Neuronal stem cell (in vitro differentiated cells): ENCODE results near the gene FLNC.
A peak's percentile ranks its signal among the peaks of the same experiment; 100 is the strongest.

Source experiments
- DNase-seq: peaks from one replicate; pipeline ENCODE4 v3.0.0-alpha.2; 2013; ENCODE audit warnings: low spot score
- H2AFZ ChIP-seq: one replicate; pipeline ENCODE4 v1.6.1; 2013; ENCODE audit warnings: mild to moderate bottlenecking, low read length, inconsistent platforms
- H2AK5ac ChIP-seq: 2 replicates; pipeline ENCODE4 v1.6.1; 2013; ENCODE audit warnings: low read depth, mild to moderate bottlenecking, inconsistent platforms, low read length, moderate library complexity, mixed read lengths
- H2BK120ac ChIP-seq: 2 replicates; pipeline ENCODE4 v1.6.1; 2013; ENCODE audit warnings: low read depth, mild to moderate bottlenecking, inconsistent platforms, low read length, moderate library complexity, mixed read lengths
- H2BK12ac ChIP-seq: one replicate; pipeline ENCODE4 v1.6.1; 2013; ENCODE audit warnings: low read length, inconsistent platforms
- H2BK15ac ChIP-seq: 2 replicates; pipeline ENCODE4 v1.6.1; 2013; ENCODE audit warnings: mild to moderate bottlenecking, low read length, inconsistent platforms, mixed read lengths
- H2BK5ac ChIP-seq: one replicate; pipeline ENCODE4 v1.6.1; 2013; ENCODE audit warnings: inconsistent platforms, mild to moderate bottlenecking, low read length, moderate library complexity
- H3K14ac ChIP-seq: one replicate; pipeline ENCODE4 v1.6.1; 2013; ENCODE audit warnings: low read length, inconsistent platforms
- H3K18ac ChIP-seq: 2 replicates; pipeline ENCODE4 v1.6.1; 2013; ENCODE audit warnings: low read length, inconsistent platforms
- H3K23ac ChIP-seq: 2 replicates; pipeline ENCODE4 v1.6.1; 2013; ENCODE audit warnings: low read depth, mild to moderate bottlenecking, mixed read lengths, low read length, inconsistent platforms; ENCODE audit not compliant: poor library complexity
- H3K27ac ChIP-seq: replicated peaks from 3 replicates; pipeline ENCODE4 v1.5.1; 2013; ENCODE audit warnings: low read length, inconsistent platforms
- H3K27me3 ChIP-seq, 3 experiments: 2 replicates each; pipeline ENCODE4 v1.6.1; 2013; ENCODE audit warnings: low read length in 3 of 3, mild to moderate bottlenecking in 2 of 3, inconsistent platforms in 1 of 3, low read depth in 1 of 3, mixed read lengths in 1 of 3, moderate library complexity in 1 of 3; ENCODE audit not compliant: control insufficient read depth in 3 of 3, insufficient read depth in 3 of 3
- H3K36me3 ChIP-seq, 2 donors: replicated peaks in 1 of 2; 2 replicates each; pipeline ENCODE4 v1.6.1; 2013; ENCODE audit warnings: low read length in 2 of 2; ENCODE audit not compliant: control insufficient read depth in 2 of 2, insufficient read depth in 2 of 2
- H3K4ac ChIP-seq: 2 replicates; pipeline ENCODE4 v1.6.1; 2013; ENCODE audit warnings: inconsistent platforms, mild to moderate bottlenecking, low read length, moderate library complexity
- H3K4me1 ChIP-seq, 2 donors: 1 replicate in 1 of 2; 2 replicates in 1 of 2; pipeline ENCODE4 v1.6.1; 2013; ENCODE audit warnings: low read length in 2 of 2, low read depth in 1 of 2; ENCODE audit not compliant: control insufficient read depth in 2 of 2, insufficient read depth in 1 of 2
- H3K4me2 ChIP-seq: one replicate; pipeline ENCODE4 v1.6.1; 2013; ENCODE audit warnings: mild to moderate bottlenecking, low read length, inconsistent platforms; ENCODE audit not compliant: insufficient read depth, poor library complexity, severe bottlenecking
- H3K4me3 ChIP-seq, 2 donors: 2 replicates each; pipeline ENCODE4 v1.5.1; 2013; ENCODE audit warnings: low read length in 2 of 2, mild to moderate bottlenecking in 2 of 2, inconsistent platforms in 1 of 2, moderate library complexity in 1 of 2
- H3K79me1 ChIP-seq: one replicate; pipeline ENCODE4 v1.6.1; 2013; ENCODE audit warnings: low read depth, mild to moderate bottlenecking, inconsistent platforms, low read length, moderate library complexity
- H3K9ac ChIP-seq: one replicate; pipeline ENCODE4 v1.6.1; 2013; ENCODE audit warnings: mild to moderate bottlenecking, low read depth, low read length, inconsistent platforms; ENCODE audit not compliant: poor library complexity
- H3K9me3 ChIP-seq, 2 donors: replicated peaks in 1 of 2; 2 replicates each; pipeline versions ENCODE3 to v1.6.1; 2013; ENCODE audit warnings: low read length in 2 of 2, mild to moderate bottlenecking in 2 of 2, inconsistent platforms in 1 of 2, low read depth in 1 of 2, mixed read lengths in 1 of 2, moderate library complexity in 1 of 2; ENCODE audit not compliant: control insufficient read depth in 2 of 2, insufficient read depth in 1 of 2
- H4K8ac ChIP-seq: one replicate; pipeline ENCODE4 v1.6.1; 2013; ENCODE audit warnings: low read depth, mild to moderate bottlenecking, inconsistent platforms, low read length, moderate library complexity
- H4K91ac ChIP-seq: one replicate; pipeline ENCODE4 v1.6.1; 2013; ENCODE audit warnings: low read length, low read depth, mild to moderate bottlenecking, inconsistent platforms; ENCODE audit not compliant: poor library complexity
- WGBS, 2 donors: extraction: QIAGEN DNeasy Blood & Tissue Kit; methylation state at CpG; one replicate each; pipeline ENCODE4 v1.1.7; 2013; ENCODE audit warnings: missing lambda C conversion rate in 2 of 2, mixed read lengths in 1 of 2; ENCODE audit not compliant: insufficient read length in 2 of 2, insufficient replicate concordance in 1 of 2; ENCODE audit errors: extremely low coverage in 2 of 2; 5-methylcytosine and 5-hydroxymethylcytosine counted together

FLNC gene

GRCh38 chr7:128852537-128853254 is 22.5 kb downstream of the FLNC start:
- Histone ChIP-seq H3K9me3 (no peaks in the 10 kb centered on the region), H3K18ac (no peak overlapping the region)
- WGBS, 2 donors = no CpG with 5 or more reads among the region's 28 CpGs

GRCh38 chr7:128853799-128854198 is 23.6 kb downstream of the FLNC start:
- Histone ChIP-seq H3K23ac (no peak overlapping the region), H3K4me1 (peaks cover 0 to 3% of the 10 kb centered on the region in 2 donors), H3K4me3 (no peak overlapping the region), H3K79me1 (peaks cover 2% of the 10 kb centered on the region), H3K27ac (no peak overlapping the region), H3K9me3 (no peaks in the 10 kb centered on the region), H3K18ac (no peak overlapping the region), H4K91ac (no peak overlapping the region), H3K36me3 (peaks cover 0 to 72% of the 10 kb centered on the region in 2 donors), H2BK5ac (no peak overlapping the region), H2BK12ac (no peak overlapping the region), H3K4me2 (no peak overlapping the region), H3K4ac (no peak overlapping the region), H2BK120ac (no peak overlapping the region), H2AK5ac (no peak overlapping the region), H2BK15ac (no peak overlapping the region), H2AFZ (no peak overlapping the region), H4K8ac (no peak overlapping the region), H3K14ac (no peak overlapping the region), H3K27me3 (peaks cover 0 to 11% (median 0%) of the 10 kb centered on the region in 3 experiments), H3K9ac (peak overlapping the region; percentile 4)
- no CpG with 5 or more reads among the region's 23 CpGs for WGBS, 2 donors
- DNase-seq = no peak

More at GRCh38 chr7:128852537-128853254, 22.5 kb downstream of the FLNC start:
- no peak overlapping the region for H2BK12ac ChIP-seq
- peaks cover 0 to 11% (median 0%) of the 10 kb centered on the region in 3 experiments for H3K27me3 ChIP-seq
- H3K4me3 ChIP-seq = no peak overlapping the region
- no peak overlapping the region for H4K91ac ChIP-seq
- no peak for DNase-seq
- peaks cover 0 to 77% of the 10 kb centered on the region in 2 donors for H3K36me3 ChIP-seq
- no peak overlapping the region for H3K14ac ChIP-seq
- no peak overlapping the region for H3K4ac ChIP-seq
- no peak overlapping the region for H2BK5ac ChIP-seq
- no peak overlapping the region for H2AFZ ChIP-seq
- no peak overlapping the region for H2BK120ac ChIP-seq
- no peak overlapping the region for H4K8ac ChIP-seq
- H2AK5ac ChIP-seq = no peak overlapping the region
- H3K4me1 ChIP-seq = no peaks in the 10 kb centered on the region
- H3K79me1 ChIP-seq = peaks cover 5% of the 10 kb centered on the region
- H3K4me2 ChIP-seq = no peak overlapping the region
- no peak overlapping the region for H3K23ac ChIP-seq
- no peak overlapping the region for H3K27ac ChIP-seq
- no peak overlapping the region for H2BK15ac ChIP-seq
- H3K9ac ChIP-seq = no peak overlapping the region

- Histone ChIP-seq H4K8ac (no peak overlapping the region), H3K36me3 (peaks cover 0 to 69% of the 10 kb centered on the region in 2 donors)
- WGBS, 2 donors = no CpG with 5 or more reads among the region's 21 CpGs
Measured at GRCh38 chr7:128854396-128854795, 24.2 kb downstream of the FLNC start.

GRCh38 chr7:128855559-128855958 is 25.4 kb downstream of the FLNC start:
- Histone ChIP-seq H3K4me1 (peaks cover 0 to 8% of the 10 kb centered on the region in 2 donors), H3K4me2 (no peak overlapping the region), H2BK120ac (no peak overlapping the region), H2BK15ac (no peak overlapping the region), H3K18ac (no peak overlapping the region), H3K9me3 (no peaks in the 10 kb centered on the region), H3K14ac (no peak overlapping the region), H3K9ac (no peak overlapping the region), H4K91ac (no peak overlapping the region), H3K79me1 (peaks cover 2% of the 10 kb centered on the region), H3K4me3 (no peak overlapping the region), H3K23ac (no peak overlapping the region), H2AK5ac (no peak overlapping the region), H3K27ac (no peak overlapping the region), H2BK12ac (no peak overlapping the region), H3K27me3 (peaks cover 0 to 7% (median 0%) of the 10 kb centered on the region in 3 experiments), H2BK5ac (no peak overlapping the region), H2AFZ (no peak overlapping the region), H3K36me3 (peaks cover 0 to 59% of the 10 kb centered on the region in 2 donors), H3K4ac (no peak overlapping the region), H4K8ac (no peak overlapping the region)
- no peak for DNase-seq
- no CpG with 5 or more reads among the region's 3 CpGs for WGBS, 2 donors

More at GRCh38 chr7:128854396-128854795, 24.2 kb downstream of the FLNC start:
- H3K4ac ChIP-seq = no peak overlapping the region
- no peak overlapping the region for H3K23ac ChIP-seq
- no peak overlapping the region for H3K14ac ChIP-seq
- no peak overlapping the region for H3K18ac ChIP-seq
- H3K4me2 ChIP-seq = no peak overlapping the region
- H4K91ac ChIP-seq = no peak overlapping the region
- peaks cover 0 to 11% (median 0%) of the 10 kb centered on the region in 3 experiments for H3K27me3 ChIP-seq
- H3K9ac ChIP-seq = peak overlapping the region; percentile 50
- H3K27ac ChIP-seq = no peak overlapping the region
- H3K9me3 ChIP-seq = no peaks in the 10 kb centered on the region
- H2BK12ac ChIP-seq = no peak overlapping the region
- DNase-seq = no peak
- H2BK120ac ChIP-seq = no peak overlapping the region
- peaks cover 2% of the 10 kb centered on the region for H3K79me1 ChIP-seq
- H2AK5ac ChIP-seq = no peak overlapping the region
- H2AFZ ChIP-seq = no peak overlapping the region
- no peak overlapping the region for H3K4me3 ChIP-seq
- peaks cover 0 to 4% of the 10 kb centered on the region in 2 donors for H3K4me1 ChIP-seq
- no peak overlapping the region for H2BK5ac ChIP-seq
- no peak overlapping the region for H2BK15ac ChIP-seq
